ENCODE measurements around the gene TMEM30B.

Gene TMEM30B

DNA sequence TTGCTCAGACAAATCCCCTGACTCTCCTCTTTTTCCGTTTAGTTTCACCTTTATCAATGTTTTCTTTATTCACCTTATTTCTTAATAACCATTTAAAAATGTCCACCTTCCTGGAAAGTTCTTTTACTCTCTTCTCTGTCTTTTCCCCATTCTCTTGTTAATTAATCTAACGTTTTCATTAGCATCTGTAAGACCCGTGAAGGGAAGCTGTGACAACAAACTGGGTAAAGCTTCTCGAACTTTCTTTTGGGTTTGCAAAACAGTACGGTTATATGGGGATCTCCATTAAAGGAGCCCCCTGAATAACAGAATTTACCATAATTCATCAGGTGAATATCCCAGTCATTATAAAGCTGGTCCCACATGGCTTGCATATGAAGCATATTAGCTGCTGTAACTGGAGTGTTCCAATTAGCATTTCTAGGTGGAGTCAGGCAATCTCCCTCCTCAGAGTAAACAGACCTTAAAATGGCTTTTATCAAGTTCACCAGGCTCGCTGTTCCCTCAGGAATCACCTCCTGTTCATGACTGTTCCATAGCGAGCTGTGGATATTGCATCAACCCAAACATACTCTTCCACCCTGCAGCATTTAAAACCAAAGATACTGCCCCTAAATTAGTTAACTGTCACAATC is 42.4 kb downstream of the TMEM30B start:
- Histone ChIP-seq H3K27ac (ENCODE audit: low read length) (no peak overlapping the region), H3K27me3 (ENCODE audit: low read depth, low read length) (no peaks in the 10 kb centered on the region), H3K4me3 (ENCODE audit: low read length) (no peak overlapping the region), H3K36me3 (replicated peaks; ENCODE audit: low read depth, low read length) (no peaks in the 10 kb centered on the region), H3K9ac (ENCODE audit: low read length) (no peak overlapping the region), H3K4me2 (ENCODE audit: low read length) (no peak overlapping the region), H4K20me1 (ENCODE audit: insufficient read depth, low read length) (no peaks in the 10 kb centered on the region), H2AFZ (ENCODE audit: low read depth, low read length) (no peak overlapping the region), H3K9me3 (ENCODE audit: insufficient read depth, low read length) (no peaks in the 10 kb centered on the region), H3K79me2 (ENCODE audit: low read length) (no peaks in the 10 kb centered on the region), H3K4me1 (ENCODE audit: low read length) (peaks cover 4% of the 10 kb centered on the region)
- TF ChIP-seq CTCF (IDR thresholded peaks at IDR 0.05; ENCODE audit: low read depth, low read length) (no peak), EZH2phosphoT487 (IDR thresholded peaks at IDR 0.05; ENCODE audit: low read depth) (no peak)

DNA sequence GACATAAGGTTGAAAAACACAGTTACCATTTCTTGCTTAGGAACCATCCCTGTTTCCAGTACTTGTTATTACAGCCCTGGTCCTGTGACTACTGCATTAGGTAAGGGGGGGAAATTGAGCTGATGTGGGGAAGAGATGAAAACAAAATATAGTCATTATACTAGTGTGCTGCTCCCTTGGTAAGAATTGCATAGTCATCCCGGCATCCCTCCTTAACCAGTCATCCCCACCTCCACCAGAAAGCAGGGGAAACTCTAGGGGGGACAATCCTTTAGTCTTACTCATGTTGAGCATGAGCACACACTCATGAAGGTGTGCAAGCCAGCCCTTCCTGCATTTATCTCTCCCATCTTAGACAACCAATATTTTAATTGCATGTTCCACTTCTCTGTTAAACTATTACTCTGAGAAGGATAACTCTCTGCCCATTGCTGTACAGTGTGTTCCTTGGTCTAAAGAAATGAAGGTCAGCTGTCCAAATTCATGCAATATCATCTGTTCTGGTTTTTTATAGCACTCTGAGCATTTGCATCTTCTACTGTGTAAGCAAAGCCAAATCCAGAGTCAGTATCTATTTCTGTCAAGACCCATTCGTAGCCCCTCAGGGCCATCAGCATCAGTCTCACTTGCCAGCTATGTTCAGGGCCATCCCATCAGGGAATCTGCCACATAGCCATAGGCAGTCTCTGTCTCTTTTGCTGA is 46.8 kb downstream of the TMEM30B start:
- Histone ChIP-seq H3K4me1 (ENCODE audit: low read length) (peaks cover 10% of the 10 kb centered on the region), H4K20me1 (ENCODE audit: insufficient read depth, low read length) (no peaks in the 10 kb centered on the region), H3K27ac (ENCODE audit: low read length) (no peak overlapping the region), H3K9ac (ENCODE audit: low read length) (no peak overlapping the region), H3K27me3 (ENCODE audit: low read depth, low read length) (no peaks in the 10 kb centered on the region), H3K79me2 (ENCODE audit: low read length) (no peaks in the 10 kb centered on the region), H3K36me3 (replicated peaks; ENCODE audit: low read depth, low read length) (no peaks in the 10 kb centered on the region), H2AFZ (ENCODE audit: low read depth, low read length) (no peak overlapping the region), H3K4me2 (ENCODE audit: low read length) (no peak overlapping the region), H3K9me3 (ENCODE audit: insufficient read depth, low read length) (no peaks in the 10 kb centered on the region), H3K4me3 (ENCODE audit: low read length) (no peak overlapping the region)
- TF ChIP-seq EZH2phosphoT487 (IDR thresholded peaks at IDR 0.05; ENCODE audit: low read depth) (no peak), CTCF (IDR thresholded peaks at IDR 0.05; ENCODE audit: low read depth, low read length) (no peak)

GRCh38 chr14:61233436-61233956 is 47.6 kb downstream of the TMEM30B start:
- TF ChIP-seq CTCF (IDR thresholded peaks at IDR 0.05; ENCODE audit: low read depth, low read length): no peak
- TF ChIP-seq EZH2phosphoT487 (IDR thresholded peaks at IDR 0.05; ENCODE audit: low read depth): no peak
- Histone ChIP-seq H3K27me3 (ENCODE audit: low read depth, low read length) (no peaks in the 10 kb centered on the region), H3K27ac (ENCODE audit: low read length) (no peak overlapping the region), H3K9me3 (ENCODE audit: insufficient read depth, low read length) (no peaks in the 10 kb centered on the region), H3K4me1 (ENCODE audit: low read length) (peaks cover 10% of the 10 kb centered on the region), H3K79me2 (ENCODE audit: low read length) (no peaks in the 10 kb centered on the region), H2AFZ (ENCODE audit: low read depth, low read length) (no peak overlapping the region), H3K4me3 (ENCODE audit: low read length) (no peak overlapping the region), H3K4me2 (ENCODE audit: low read length) (no peak overlapping the region), H3K9ac (ENCODE audit: low read length) (no peak overlapping the region), H3K36me3 (replicated peaks; ENCODE audit: low read depth, low read length) (no peaks in the 10 kb centered on the region), H4K20me1 (ENCODE audit: insufficient read depth, low read length) (no peaks in the 10 kb centered on the region)

DNA sequence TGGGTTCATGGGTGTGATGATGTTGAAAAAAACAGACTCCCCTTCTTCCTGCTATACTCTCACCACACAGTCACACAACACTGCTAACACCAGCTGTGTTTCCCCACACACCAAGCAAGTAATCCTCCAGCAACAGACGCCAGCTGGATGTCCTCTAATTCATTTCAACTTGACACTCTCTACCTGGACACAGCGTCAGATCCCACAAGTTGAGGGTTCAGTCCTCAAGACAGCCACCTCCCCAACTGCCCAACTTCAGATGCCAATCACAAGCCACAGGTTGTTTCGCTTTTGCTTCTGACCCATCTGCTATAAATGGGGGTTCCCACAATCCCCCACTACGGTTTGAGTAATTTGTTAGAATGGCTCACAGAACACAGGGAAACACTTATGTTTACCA is 49.3 kb downstream of the TMEM30B start:
- Histone ChIP-seq H4K20me1 (ENCODE audit: insufficient read depth, low read length) (no peaks in the 10 kb centered on the region), H3K27me3 (ENCODE audit: low read depth, low read length) (no peaks in the 10 kb centered on the region)
- TF ChIP-seq EZH2phosphoT487 (IDR thresholded peaks at IDR 0.05; ENCODE audit: low read depth) (no peak), CTCF (IDR thresholded peaks at IDR 0.05; ENCODE audit: low read depth, low read length) (no peak)

More for the DNA sequence above, 49.3 kb downstream of the TMEM30B start:
- Histone ChIP-seq H3K79me2 (ENCODE audit: low read length) (no peaks in the 10 kb centered on the region), H3K4me3 (ENCODE audit: low read length) (no peak overlapping the region), H3K36me3 (replicated peaks; ENCODE audit: low read depth, low read length) (no peaks in the 10 kb centered on the region), H2AFZ (ENCODE audit: low read depth, low read length) (no peak overlapping the region), H3K27ac (ENCODE audit: low read length) (no peak overlapping the region), H3K4me1 (ENCODE audit: low read length) (peaks cover 10% of the 10 kb centered on the region), H3K4me2 (ENCODE audit: low read length) (no peak overlapping the region), H3K9me3 (ENCODE audit: insufficient read depth, low read length) (no peaks in the 10 kb centered on the region), H3K9ac (ENCODE audit: low read length) (no peak overlapping the region)

Measured in OCI-LY3 (cell line).